GM18873 (cell line): Measurements from ENCODE around the gene FGF14.

Source experiments
- ATAC-seq: cut with Tn5 transposase; IDR thresholded peaks from one replicate; pipeline ENCODE4 v1.9.1; 2021; ENCODE audit warnings: mild to moderate bottlenecking, moderate library complexity, moderate number of reproducible peaks; ENCODE audit not compliant: unreplicated experiment, low FRiP score

Gene FGF14

DNA sequence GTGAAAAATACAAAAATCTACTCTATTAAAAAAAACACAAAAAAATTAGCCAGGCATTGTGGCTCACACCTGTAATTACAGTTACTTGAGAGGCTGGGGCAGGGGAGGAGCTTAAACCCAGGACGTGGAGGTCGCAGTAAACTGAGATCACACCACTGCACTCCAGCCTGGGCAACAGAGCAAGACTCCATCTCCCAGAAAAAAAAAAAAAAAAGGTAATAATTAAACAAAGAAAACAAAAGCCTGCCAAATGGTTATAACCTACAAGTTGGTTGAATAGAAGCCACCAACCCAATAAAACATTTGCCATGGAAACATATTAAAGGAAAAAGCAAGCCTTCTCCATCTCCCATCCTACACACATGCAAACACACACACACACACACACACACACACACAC is 694.2 kb downstream of the FGF14 start:
- no peak for ATAC-seq

DNA sequence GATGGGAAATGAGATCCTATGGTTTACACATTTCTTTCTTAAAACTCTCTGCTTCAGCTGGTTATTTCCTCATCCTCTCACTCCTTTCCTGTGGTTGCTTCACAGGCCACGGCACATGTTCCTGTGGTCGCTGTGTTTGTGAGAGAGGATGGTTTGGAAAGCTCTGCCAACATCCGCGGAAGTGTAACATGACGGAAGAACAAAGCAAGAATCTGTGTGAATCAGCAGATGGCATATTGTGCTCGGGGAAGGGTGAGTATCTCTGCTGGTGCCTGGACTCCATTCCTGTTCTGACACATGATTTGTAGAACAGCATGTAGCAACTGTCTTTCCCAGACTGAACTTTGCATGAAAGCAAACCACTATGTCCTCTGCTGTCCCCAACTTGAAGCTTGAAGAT is 695.2 kb downstream of the FGF14 start:
- peak; percentile 45 for ATAC-seq

DNA sequence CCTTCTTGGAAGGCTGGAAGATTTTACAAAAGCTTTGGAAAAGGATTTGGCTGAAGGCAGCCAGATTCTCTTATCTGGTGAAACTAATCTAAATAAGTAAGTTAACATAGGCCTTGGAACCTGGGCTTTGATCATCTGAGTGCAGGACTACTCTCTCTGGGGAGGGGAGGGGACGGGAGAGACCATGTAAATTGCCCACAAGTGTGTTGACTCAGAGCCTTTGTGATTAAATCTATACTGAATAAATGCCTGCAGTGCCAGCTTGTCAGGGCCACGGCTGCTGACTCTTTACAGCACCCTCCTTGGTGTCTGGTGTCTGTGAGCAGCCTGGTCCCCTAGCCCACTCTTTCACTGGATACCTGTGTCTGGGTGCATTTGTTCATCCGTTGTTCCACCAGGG is 698.0 kb downstream of the FGF14 start:
- no peak for ATAC-seq

DNA sequence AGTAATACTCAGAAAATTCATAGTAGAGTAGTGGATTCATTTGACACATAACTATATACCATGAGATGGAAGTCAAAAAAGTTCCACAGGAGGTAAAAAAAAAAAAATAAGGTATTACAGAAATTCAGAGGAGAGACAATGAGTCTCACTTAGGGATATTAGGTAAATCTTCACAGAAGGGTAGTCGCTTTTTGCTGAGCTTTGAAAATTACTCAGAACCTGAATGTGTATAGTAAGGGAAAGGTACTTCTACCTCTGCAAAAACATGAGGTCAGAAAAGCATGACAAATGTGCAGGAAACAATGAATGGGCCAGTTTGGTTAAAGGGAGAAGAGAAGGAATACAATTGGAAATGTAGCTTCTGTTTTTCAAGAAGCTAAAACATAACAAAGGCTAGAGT is 698.8 kb downstream of the FGF14 start:
- ATAC-seq, result no peak

DNA sequence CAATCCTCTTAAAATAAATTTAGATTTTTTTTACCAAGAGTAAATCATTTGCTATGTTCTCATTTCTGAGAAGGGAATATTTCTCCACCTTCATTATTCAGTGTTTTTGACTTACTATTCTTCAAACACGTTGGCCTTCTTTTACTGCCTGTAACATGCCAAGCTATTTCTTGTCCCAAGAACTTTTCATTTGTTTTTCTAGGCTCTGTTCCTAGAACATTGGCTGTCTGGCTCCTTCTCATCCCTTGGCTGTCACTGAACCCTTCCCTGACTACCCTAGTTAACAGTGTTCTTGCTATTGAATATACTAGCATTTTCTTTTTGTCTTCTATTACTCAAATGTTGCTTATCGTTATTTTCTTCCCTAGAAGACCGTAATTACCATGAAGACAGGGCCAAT is 701.2 kb downstream of the FGF14 start:
- no peak for ATAC-seq

DNA sequence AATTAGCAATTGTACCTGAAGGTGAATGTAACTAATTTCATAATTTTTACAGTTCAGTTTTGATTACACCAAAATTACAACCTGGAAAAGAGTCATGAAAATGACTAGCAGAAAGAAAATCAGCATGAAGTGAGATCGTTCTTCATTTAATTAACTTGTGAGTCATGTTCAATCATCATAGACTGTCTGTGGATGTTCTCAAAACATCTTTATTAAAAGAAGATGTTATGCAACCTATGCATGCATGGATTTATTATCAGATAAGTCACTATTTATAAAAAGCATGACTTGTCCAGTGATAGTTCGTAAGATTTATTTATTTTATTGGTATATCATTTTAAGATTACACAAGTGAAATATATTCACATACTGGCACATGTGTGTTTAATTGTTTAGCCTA is 703.4 kb downstream of the FGF14 start:
- no peak for ATAC-seq

DNA sequence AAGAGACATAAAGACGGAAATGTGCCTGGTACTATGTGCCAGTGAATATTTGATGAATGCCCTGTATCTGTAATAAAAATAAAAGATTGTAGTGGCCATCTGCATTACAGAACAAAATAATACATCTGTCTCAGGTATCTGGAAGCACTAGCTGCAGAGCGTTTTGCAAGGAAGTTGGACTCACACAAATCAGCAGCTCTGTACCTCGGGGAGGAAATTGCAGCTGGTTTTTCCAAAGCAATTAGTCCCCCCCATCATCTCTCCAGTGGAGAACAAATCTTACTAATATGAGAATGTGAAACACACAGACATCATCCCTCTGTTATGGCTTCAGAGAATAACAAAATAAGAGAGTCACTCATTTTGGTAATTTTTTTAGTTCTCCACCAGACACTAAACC is 704.1 kb downstream of the FGF14 start:
- no peak for ATAC-seq

DNA sequence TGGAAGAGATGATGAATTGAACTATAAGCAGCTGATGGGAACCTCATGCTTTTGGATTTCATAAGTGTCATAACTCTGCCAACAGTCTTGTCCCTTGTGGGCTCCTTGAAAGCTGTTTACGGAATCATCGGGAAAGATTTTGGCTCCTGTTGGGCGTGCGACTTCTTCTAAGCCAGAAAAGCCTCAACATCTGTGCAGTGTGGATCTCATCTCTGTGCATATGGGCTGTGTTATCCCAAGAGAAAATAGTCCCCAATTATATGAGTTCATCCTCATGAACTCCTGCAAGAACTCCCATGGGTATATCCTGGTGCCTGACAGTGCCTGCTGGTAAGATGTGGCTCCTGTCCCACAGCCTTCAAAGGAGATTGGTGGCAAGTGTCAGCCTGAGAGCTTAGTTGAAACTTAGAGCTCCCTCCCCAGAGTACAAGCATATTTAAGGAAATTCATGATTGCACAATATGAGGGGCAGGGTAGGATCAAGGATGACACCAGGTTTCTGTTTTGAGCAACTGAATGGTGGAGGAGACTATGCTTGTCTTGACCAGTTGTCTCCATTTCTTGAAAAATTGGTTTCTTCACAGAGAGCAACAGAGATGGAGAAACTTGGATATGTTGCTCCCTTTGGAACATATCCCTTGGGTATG is 705.9 kb downstream of the FGF14 start:
- ATAC-seq, result no peak

DNA sequence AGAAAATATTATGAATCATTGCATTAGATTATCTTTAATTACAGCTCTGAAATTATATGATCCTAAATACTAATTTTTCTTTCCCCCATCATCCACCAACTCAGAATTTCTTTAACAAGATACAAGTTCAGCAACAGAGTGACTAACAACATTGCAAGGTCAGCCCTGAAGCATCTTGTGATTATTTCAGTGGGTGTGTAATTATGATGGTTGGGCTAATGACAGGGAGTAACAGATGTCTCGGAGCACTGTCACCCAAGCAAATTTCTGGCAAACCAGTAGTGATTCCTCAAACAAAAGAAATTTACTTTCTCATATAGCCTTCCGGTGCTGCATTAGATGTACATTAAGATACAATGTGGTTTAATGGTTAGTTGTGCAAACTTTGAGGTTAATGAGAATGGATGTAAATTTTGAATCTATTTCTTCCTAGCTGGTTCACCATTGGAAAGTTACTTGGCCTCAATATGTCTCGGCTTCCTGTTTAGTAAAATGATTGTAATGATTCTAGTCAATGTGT is 710.4 kb downstream of the FGF14 start:
- no peak for ATAC-seq

DNA sequence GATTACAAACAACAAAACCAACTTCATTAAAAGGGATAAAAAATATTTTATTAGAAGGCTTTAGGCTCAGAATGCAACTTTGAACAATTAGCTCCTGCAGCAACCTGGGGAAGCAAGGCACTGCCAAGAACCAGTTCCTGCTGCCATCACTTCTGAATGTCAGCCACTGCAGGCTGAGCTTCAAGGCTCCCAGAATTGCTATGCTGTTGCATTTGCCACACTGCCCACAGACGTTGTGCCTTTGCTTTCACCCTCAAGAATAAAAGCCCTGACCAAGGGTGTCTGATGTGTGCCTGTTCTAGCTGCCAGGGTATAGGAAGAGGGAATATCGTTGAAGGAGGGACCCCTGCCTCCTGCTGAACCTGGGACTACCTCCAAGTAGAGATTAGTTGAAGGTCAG is 711.0 kb downstream of the FGF14 start:
- no peak for ATAC-seq

DNA sequence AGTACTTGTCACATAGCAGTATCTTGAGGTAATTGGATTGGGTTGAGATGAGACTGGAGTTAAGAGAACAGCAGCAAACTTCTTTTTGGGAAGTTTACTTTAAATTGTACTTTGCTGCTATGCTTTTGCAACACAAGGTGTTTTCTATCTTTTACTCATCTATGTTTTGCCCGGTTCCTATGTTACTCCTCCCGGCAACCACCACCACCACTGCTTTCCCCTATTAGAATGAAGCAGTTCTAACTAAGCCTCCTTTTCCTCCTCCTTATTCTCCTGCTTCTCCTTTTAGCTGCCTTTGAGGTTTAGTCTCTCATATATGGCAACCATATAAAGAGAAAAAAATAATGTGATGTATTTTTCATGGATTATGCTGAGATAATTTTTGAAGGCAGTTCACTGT is 715.8 kb downstream of the FGF14 start:
- no peak for ATAC-seq

DNA sequence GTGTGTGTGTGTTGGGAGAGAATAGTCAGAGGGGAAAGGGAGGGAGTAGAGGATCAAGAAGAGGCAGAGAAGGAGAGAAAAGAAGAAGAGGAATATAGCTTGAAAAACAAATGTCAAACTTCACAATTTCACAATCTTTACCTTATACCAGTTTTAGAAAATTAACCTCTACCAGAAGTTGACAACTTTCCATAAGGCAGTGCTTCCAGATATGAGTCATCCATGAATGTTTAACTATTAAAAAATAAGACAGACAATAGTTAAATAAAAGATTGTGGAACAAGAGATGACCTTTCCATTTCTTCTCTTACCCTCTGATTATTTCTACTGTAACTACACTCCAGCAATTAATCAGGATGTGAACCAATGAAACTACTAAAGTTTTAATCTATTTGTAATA is 720.0 kb downstream of the FGF14 start:
- ATAC-seq, result no peak

DNA sequence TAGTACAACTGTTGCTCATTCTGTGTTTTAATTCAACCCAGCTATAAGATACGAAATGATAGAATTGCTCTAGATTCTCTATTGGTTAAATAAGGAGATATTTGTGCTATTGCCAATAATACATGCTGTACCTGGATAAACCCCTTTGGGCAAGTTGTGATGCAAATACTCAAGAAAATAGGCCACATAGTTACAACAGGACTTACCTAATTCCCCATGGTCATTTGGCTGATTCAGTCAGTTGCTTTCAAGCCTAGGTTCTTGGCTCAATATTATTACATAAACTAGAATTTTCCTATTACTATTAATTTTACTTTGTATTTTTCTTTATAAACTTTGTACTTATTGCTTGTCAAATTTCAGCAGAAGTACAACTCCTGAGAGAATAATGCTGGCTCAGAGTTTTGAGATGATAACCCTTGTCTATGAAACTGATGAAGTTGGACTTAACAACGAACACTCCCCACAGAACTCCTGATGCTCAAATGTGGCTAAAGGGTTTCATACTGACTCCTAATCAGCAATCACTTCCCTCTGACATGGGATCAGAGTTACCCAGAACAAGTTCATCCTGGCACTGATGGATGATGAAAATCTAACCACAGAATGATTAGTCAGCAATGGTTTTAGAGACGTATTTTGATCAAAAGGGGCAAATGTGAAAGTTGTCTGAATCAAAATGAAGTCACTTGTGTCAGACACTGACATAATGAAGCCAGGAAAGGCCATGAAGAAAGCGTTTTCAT is 728.3 kb downstream of the FGF14 start:
- no peak for ATAC-seq

DNA sequence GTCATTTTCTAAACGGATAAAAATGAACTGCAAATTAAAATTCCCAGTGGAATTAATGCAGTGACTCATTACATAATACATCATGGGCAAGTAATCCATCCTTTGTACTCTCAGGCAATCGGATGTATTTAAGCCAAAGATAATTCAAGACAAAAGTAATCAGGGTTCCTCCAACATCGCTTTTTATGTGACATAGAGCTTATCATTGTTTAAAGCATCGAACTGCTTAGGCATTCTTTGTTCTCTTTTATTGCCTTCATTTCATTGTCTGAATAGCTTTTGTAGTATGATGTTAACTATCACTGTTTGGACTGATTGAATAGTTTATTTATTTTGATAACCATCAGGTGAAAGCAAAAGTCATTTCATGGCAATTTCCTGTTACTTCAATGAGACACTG is 740.0 kb downstream of the FGF14 start:
- no peak for ATAC-seq
